ENCODE data around the gene CYP2A6. TPM values are rescaled to one million over a fixed set of nuclear protein-coding genes. Genes with fewer than 3 reads are reported as not detected.

The CYP2A6 gene
- total and polyA plus RNA-seq, 12 donors: 0.11 to 2.1 (median 0.57) TPM; not detected in 1

DNA sequence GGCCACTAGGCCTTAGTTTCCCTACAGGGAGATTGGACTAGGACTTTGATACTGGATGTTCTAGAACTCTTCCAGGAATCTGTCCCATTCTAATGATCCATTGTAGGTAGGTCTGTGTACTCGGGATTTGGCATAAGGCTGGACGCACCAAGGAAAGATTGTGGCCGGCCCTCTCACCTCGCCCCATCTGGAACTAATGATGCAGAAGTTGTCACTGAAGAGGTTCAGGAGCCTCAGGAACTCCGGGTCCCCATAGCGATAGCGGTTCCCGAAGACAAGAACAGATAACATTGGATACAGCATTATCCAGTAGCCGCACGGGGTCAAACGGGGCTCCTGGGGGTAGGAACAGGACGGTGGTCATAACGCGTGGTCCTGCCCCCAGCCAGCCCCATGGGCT lies 40.1 kb downstream of the CYP2A6 start:
- Histone ChIP-seq H3K9me3 (replicated peaks in 1 of 3) (no peaks in the 10 kb centered on the region), H3K36me3 (replicated peaks in 1 of 2) (peaks cover 0 to 30% of the 10 kb centered on the region in 2 donors), H3K4me1 (replicated peaks in 1 of 2) (peaks cover 17 to 46% of the 10 kb centered on the region in 2 donors), H3K27ac (peak overlapping the region in 4 of 5 donors; percentile 13 to 84 (median 55)), H3K4me3 (peak overlapping the region in 1 of 4 donors; percentile 30), H3K27me3 (no peaks in the 10 kb centered on the region)
- no peak for DNase-seq
- TF ChIP-seq, protein P1, sequence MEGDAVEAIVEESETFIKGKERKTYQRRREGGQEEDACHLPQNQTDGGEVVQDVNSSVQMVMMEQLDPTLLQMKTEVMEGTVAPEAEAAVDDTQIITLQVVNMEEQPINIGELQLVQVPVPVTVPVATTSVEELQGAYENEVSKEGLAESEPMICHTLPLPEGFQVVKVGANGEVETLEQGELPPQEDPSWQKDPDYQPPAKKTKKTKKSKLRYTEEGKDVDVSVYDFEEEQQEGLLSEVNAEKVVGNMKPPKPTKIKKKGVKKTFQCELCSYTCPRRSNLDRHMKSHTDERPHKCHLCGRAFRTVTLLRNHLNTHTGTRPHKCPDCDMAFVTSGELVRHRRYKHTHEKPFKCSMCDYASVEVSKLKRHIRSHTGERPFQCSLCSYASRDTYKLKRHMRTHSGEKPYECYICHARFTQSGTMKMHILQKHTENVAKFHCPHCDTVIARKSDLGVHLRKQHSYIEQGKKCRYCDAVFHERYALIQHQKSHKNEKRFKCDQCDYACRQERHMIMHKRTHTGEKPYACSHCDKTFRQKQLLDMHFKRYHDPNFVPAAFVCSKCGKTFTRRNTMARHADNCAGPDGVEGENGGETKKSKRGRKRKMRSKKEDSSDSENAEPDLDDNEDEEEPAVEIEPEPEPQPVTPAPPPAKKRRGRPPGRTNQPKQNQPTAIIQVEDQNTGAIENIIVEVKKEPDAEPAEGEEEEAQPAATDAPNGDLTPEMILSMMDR (IDR thresholded peaks at IDR 0.05): no peak
- TF ChIP-seq POLR2A (IDR thresholded peaks at IDR 0.05): no peak
- WGBS, 4 donors: 63 to 87% (median 68%) methylated on average over 8 to 14 of the region's 14 CpGs
- intact Hi-C loops (cut with DNase I): no loop called here

DNA sequence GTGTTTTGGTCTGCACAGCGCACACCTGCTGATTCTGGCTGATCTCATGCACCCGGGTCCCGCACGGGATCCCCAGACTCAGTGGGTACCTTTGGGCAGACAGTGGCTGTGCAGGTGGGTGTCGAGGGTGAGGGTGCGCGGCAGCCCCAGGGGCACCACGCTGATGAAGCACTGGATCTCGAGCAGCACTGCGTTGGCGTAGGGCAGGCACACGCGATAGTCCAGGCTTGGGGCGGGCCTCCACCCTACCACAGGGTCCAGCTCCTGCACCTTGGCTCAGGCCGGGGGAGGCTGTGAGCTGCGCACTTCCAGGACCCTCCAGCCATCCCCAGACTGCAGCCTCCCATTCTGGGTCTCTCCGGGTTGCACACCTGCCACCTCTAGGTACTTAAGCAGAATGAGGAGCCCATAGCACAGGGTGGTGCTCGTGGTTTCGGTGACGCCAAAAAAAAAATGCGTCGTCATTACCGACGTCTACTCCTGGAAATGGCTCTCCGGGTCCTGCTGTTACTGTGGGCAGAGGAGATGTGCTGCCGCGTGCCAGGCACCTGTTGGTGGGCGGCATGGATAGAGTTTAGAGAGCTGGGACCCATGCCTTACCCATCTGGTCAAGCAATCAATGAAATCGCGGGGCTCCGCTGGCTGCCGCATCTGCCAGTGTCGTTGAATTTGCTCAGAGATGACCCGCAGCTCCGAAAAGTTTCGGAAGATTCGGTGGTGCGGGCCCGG lies 40.7 kb downstream of the CYP2A6 start:
- Histone ChIP-seq H3K9me3 (replicated peaks in 1 of 3) (no peaks in the 10 kb centered on the region), H3K4me1 (replicated peaks in 1 of 2) (peaks cover 21 to 52% of the 10 kb centered on the region in 2 donors), H3K27ac (peak overlapping the region in 2 of 5 donors; percentile 47 to 84), H3K4me3 (peak overlapping the region in 1 of 4 donors; percentile 30), H3K27me3 (no peaks in the 10 kb centered on the region), H3K36me3 (replicated peaks in 1 of 2) (peaks cover 0 to 30% of the 10 kb centered on the region in 2 donors)
- intact Hi-C loops (cut with DNase I): loop anchor here in 1 of 2 donors (5.0 kb wide), 1 partner anchor 147 kb away; no protein-coding TSS in a partner anchor
- WGBS, 4 donors: 92 to 95% (median 93%) methylated on average over 28 to 39 of the region's 39 CpGs
- TF ChIP-seq POLR2A (IDR thresholded peaks at IDR 0.05): no peak
- TF ChIP-seq, protein P1 (IDR thresholded peaks at IDR 0.05): no peak
- peak in 1 of 7 donors; percentile 46 for DNase-seq

DNA sequence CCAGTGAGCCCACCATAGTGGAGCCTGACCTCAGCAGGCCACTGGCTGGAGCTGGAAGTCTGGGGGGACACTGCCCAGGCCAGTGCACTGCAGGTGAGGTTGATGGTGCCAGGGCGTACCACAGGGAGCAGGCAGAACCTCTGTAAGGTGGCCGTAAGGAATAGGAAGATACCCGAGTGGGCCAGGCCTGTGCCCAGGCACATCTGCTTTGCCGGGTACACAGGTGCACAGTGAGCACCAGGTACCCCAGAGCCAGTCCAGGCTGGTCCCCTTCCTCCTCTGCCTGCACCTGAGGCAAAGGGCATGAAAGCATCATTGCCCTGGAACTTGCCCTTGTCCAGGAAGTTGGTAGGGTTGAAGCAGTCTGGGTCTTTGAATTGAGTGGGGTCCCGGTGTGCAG lies 41.8 kb downstream of the CYP2A6 start:
- intact Hi-C loops (cut with DNase I): loop anchor here in 1 of 2 donors (5.0 kb wide), 1 partner anchor 146 kb away; no protein-coding TSS in a partner anchor
- H3K36me3 ChIP-seq (replicated peaks in 1 of 2): peaks cover 0 to 30% of the 10 kb centered on the region in 2 donors
- WGBS, 4 donors: 87 to 93% (median 92%) methylated on average over 4 to 5 of the region's 5 CpGs
- peak overlapping the region in 1 of 5 donors; percentile 90 for H3K27ac ChIP-seq
- peaks cover 24 to 62% of the 10 kb centered on the region in 2 donors for H3K4me1 ChIP-seq (replicated peaks in 1 of 2)
- no peaks in the 10 kb centered on the region for H3K9me3 ChIP-seq (replicated peaks in 1 of 3)
- H3K27me3 ChIP-seq: no peaks in the 10 kb centered on the region
- no peak overlapping the region for H3K4me3 ChIP-seq
- TF ChIP-seq, protein P1 (IDR thresholded peaks at IDR 0.05): no peak
- no peak for TF ChIP-seq POLR2A (IDR thresholded peaks at IDR 0.05)
- no peak for DNase-seq

DNA sequence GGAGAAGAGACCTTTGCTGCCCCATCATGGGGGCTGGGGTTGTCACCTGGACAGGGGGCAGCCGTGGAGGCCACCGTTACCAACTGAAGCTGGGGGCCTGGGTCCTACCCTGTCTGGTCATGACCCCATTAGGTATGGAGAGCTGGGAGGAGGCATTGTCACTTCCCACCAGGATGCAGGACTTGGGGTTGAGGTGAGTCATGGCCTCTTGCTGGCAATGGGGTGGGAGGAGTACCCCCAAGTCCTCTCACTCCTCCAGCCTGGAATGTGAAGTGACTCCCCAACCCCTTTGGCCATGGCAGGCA lies 42.3 kb downstream of the CYP2A6 start:
- DNase-seq: no peak
- intact Hi-C loops (cut with DNase I): loop anchor here in 1 of 2 donors (5.0 kb wide), 1 partner anchor 146 kb away; no protein-coding TSS in a partner anchor
- H3K4me3 ChIP-seq: no peak overlapping the region
- no peaks in the 10 kb centered on the region for H3K9me3 ChIP-seq (replicated peaks in 1 of 3)
- H3K27ac ChIP-seq: peak overlapping the region in 2 of 5 donors; percentile 90 to 94
- H3K36me3 ChIP-seq (replicated peaks in 1 of 2): peaks cover 0 to 30% of the 10 kb centered on the region in 2 donors
- no peak for TF ChIP-seq POLR2A (IDR thresholded peaks at IDR 0.05)
- 83 to 100% (median 86%) methylated on average over 1 to 2 of the region's 2 CpGs; no CpG with 5 or more reads in 1 of the 4 donors for WGBS, 4 donors
- peaks cover 29 to 68% of the 10 kb centered on the region in 2 donors for H3K4me1 ChIP-seq (replicated peaks in 1 of 2)
- no peaks in the 10 kb centered on the region for H3K27me3 ChIP-seq

Data from adrenal gland (tissue), 12 donors.